Endothelial cell (in vitro differentiated cells): Measurements from ENCODE around the gene FNBP1. TPM values are rescaled to one million over a fixed set of nuclear protein-coding genes. Genes with fewer than 3 reads are reported as not detected.

Source experiments
- DNase-seq: peaks from one replicate; pipeline ENCODE4 v3.0.0; 2021; ENCODE audit warnings: low spot score
- H3K27ac Mint-ChIP-seq: one replicate; pipeline ENCODE4 v1.8.0; 2021; ENCODE audit warnings: mixed read lengths, inconsistent platforms; ENCODE audit not compliant: unreplicated experiment
- H3K27me3 Mint-ChIP-seq: one replicate; pipeline ENCODE4 v1.8.0; 2021; ENCODE audit warnings: mild to moderate bottlenecking, moderate library complexity, mixed read lengths, inconsistent platforms; ENCODE audit not compliant: unreplicated experiment
- H3K36me3 Mint-ChIP-seq: one replicate; pipeline ENCODE4 v1.8.0; 2021; ENCODE audit warnings: mild to moderate bottlenecking, low read depth, mixed read lengths, inconsistent platforms; ENCODE audit not compliant: unreplicated experiment
- H3K4me1 Mint-ChIP-seq: one replicate; pipeline ENCODE4 v1.8.0; 2021; ENCODE audit warnings: mild to moderate bottlenecking, mixed read lengths, inconsistent platforms; ENCODE audit not compliant: unreplicated experiment
- H3K4me3 Mint-ChIP-seq: one replicate; pipeline ENCODE4 v1.8.0; 2021; ENCODE audit warnings: mild to moderate bottlenecking, mixed read lengths, inconsistent platforms; ENCODE audit not compliant: unreplicated experiment
- H3K9me3 Mint-ChIP-seq: one replicate; pipeline ENCODE4 v1.8.0; 2021; ENCODE audit warnings: mixed read lengths, inconsistent platforms; ENCODE audit not compliant: unreplicated experiment
- CTCF ChIP-seq: fragments of 200-600 bp; sonication (generic); IDR thresholded peaks from one replicate; pipeline ENCODE4 v1.5.0; 2021; ENCODE audit warnings: antibody characterized with exemption; ENCODE audit not compliant: unreplicated experiment
- total RNA-seq: library from RNA; stranded (reverse); fragmentation: NEBNext Ultra II Directional; extraction: Animal tissue kit (Norgen Biotek cat#: 25700); gene quantifications from one replicate; pipeline ENCODE4 v1.2.1, GENCODE V29; 2021; ENCODE audit not compliant: unreplicated experiment

Gene FNBP1
- total RNA-seq, 1 donor from 2014 or later = 119 TPM

DNA sequence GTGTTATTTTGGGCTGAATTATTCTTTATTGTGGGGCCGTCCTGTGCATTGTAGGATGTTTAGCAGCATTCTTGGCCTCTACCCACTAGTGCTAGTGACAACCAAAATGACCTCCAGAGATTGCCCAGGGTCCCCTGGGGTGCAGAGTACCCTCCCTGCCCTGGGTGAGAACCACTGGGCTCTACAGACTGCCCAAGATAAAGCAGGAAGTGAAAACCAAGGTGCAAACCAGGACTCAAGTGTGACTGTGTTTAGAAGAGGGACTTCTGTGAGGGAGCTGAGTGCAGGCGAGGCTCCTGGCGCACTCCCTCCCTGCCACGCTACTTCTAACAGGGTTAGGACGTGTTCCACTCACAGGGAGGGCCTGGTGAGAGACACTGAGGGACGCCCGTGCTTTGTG lies 166.2 kb downstream of the FNBP1 start:
- DNase-seq = no peak
- Mint-ChIP-seq H3K9me3 (no peaks in the 10 kb centered on the region), H3K36me3 (peaks cover 6% of the 10 kb centered on the region), H3K27me3 (peaks cover 10% of the 10 kb centered on the region), H3K27ac (no peak overlapping the region), H3K4me1 (no peaks in the 10 kb centered on the region), H3K4me3 (no peak overlapping the region)
- no peak for TF ChIP-seq CTCF

- Mint-ChIP-seq H3K9me3 (no peaks in the 10 kb centered on the region), H3K36me3 (peaks cover 13% of the 10 kb centered on the region), H3K27ac (no peak overlapping the region), H3K4me3 (no peak overlapping the region), H3K4me1 (no peaks in the 10 kb centered on the region), H3K27me3 (peaks cover 12% of the 10 kb centered on the region)
- DNase-seq = no peak
- TF ChIP-seq CTCF = peak; percentile 6
Measured at GRCh38 chr9:129875687-129876395, 167.1 kb downstream of the FNBP1 start.

DNA sequence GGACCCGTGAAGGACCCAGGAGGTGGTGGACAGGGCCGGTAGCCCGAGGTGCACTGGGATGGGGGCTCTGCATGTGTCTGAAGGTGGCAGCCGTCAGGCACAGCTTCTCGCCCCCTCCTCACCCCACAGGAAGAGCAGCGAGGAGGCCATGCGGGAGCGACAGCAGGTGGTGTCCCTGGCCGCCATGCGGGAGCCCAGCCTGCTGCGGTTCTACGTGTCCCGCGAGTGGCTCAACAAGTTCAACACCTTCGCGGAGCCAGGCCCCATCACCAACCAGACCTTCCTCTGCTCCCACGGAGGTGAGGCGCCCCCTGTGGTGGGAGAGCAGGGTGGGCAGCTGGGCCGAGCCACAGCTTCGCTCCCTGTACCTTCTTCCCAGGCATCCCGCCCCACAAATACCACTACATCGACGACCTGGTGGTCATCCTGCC lies 167.8 kb downstream of the FNBP1 start:
- Mint-ChIP-seq H3K9me3 (no peaks in the 10 kb centered on the region), H3K27me3 (peaks cover 12% of the 10 kb centered on the region), H3K4me3 (no peak overlapping the region), H3K27ac (no peak overlapping the region), H3K4me1 (no peaks in the 10 kb centered on the region), H3K36me3 (peaks cover 17% of the 10 kb centered on the region)
- peak; percentile 35 for TF ChIP-seq CTCF
- peak; percentile 48 for DNase-seq

DNA sequence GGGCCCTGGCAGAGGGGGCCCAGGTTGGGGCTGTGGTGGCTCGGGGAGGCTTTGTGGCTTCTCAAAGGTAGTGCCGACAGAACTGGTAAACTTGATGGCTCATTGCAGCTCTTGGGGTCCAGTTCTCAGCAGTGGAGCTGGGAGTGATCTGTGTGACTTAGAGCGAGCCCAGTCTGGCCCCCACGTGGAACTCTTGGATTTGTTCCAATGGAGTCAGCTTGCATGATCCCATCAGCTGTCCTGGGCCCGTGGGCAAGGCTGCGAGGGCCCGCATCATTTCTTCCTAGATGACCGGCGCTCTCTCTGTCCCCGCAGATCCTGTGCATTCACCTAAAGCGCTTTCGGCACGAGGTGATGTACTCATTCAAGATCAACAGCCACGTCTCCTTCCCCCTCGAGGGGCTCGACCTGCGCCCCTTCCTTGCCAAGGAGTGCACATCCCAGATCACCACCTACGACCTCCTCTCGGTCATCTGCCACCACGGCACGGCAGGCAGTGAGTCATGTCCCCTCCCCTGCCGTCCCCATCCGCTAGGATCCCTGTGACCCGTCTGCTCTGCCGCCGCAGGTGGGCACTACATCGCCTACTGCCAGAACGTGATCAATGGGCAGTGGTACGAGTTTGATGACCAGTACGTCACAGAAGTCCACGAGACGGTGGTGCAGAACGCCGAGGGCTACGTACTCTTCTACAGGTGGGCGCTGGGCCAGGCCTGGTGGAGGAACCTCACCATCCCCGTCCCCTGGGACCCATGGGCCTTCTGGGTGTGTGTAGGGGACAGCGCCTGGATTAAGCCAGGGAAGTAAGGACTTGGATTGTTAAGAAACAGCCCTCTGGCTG lies 168.5 kb downstream of the FNBP1 start:
- Mint-ChIP-seq H3K4me1 (no peaks in the 10 kb centered on the region), H3K9me3 (no peaks in the 10 kb centered on the region), H3K27ac (no peak overlapping the region), H3K36me3 (peaks cover 17% of the 10 kb centered on the region), H3K27me3 (peaks cover 9% of the 10 kb centered on the region), H3K4me3 (no peak overlapping the region)
- TF ChIP-seq CTCF = no peak
- DNase-seq = no peak
